GM12872 (cell line): ENCODE data around the gene SEMA7A.

Experiments used
- TF ChIP-seq, protein P1 (sequence below): IDR thresholded peaks from 3 replicates; pipeline ENCODE4 v1.5.1; 2011; ENCODE audit warnings: low read depth, mild to moderate bottlenecking, low read length, moderate library complexity; ENCODE audit not compliant: insufficient read depth

The SEMA7A gene

DNA sequence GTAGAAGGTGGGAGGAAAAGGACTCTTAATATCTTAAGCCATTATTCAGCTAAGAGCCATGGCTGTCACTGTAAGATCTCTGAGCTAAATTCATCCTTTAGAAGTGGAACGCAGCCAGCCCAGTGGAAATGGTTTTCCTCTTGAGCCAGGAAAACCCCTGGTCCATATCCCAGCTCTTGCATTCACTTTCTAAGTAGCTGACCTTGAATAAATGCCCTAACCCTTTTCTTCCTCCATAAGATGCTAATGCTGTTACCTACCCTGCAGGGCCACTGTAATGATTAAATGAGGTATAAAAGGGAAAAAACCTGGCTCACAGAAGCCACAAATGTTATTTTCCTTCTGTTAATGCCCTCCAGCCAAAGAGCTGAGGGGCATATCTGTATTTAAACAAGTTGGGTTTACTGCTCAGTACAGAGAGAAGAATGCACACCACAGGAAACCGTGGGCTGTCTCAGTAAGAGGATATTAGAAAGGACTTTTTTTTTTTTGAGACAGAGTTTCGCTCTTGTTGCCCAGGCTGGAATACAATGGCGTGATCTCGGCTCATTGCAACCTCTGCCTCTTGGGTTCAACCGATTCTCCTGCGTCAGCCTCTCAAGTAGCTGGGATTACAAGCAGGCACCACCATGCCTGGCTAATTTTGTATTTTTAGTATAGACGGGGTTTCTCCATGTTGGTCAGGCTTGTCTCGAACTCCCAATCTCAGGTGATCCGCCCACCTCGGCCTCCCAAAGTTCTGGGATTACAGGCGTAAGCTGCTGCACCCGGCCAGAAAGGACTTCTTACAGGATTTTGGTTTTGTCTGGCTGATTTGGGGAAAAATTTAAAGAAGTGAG lies 20.4 kb upstream of the SEMA7A start:
- TF ChIP-seq, protein P1, sequence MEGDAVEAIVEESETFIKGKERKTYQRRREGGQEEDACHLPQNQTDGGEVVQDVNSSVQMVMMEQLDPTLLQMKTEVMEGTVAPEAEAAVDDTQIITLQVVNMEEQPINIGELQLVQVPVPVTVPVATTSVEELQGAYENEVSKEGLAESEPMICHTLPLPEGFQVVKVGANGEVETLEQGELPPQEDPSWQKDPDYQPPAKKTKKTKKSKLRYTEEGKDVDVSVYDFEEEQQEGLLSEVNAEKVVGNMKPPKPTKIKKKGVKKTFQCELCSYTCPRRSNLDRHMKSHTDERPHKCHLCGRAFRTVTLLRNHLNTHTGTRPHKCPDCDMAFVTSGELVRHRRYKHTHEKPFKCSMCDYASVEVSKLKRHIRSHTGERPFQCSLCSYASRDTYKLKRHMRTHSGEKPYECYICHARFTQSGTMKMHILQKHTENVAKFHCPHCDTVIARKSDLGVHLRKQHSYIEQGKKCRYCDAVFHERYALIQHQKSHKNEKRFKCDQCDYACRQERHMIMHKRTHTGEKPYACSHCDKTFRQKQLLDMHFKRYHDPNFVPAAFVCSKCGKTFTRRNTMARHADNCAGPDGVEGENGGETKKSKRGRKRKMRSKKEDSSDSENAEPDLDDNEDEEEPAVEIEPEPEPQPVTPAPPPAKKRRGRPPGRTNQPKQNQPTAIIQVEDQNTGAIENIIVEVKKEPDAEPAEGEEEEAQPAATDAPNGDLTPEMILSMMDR, result no peak

DNA sequence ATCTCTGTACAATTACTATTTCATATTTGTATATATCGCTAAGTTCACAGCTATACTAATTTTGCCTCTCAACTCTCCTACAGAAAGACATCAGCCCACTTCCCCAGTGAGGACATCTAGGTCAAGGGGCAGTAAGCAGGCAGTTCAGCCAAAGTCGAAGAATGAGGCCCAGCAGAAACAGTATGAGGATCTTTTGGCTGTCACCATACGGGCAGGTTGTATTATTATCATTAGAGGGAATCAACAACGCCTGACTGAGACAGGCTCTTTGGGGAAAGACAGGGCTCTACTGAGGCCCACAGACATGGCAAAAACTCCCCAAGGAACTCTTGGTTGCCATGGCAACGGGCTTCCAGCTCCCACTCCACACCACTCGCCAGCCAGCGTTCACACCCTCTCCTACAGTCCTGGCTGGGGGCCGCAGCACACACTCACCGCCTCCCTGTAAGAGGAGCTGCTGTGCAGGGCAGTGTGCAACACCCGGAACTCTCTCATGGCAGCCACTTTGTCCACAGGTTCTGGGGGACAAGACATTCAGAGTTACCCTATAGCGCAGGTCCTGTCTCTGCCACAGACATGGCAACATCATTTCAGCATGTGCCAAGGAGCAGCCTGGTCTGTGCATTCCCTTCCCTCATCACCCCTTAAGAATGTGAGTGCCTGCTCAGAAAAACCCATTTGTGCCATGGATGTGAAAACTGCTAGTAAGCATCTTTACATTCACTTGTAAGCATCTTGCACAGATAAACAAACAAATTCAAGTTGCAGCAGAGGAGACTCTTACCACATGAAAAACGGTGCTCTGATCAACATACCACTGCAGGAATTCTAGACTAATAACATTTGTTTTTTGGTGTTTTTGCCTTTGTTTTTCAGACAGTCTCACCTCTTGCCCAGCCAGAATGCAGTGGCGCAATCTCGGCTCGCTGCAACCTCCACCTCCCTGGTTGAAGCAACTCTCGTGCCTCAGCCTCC lies 18.4 kb upstream of the SEMA7A start:
- TF ChIP-seq, protein P1, result no peak

DNA sequence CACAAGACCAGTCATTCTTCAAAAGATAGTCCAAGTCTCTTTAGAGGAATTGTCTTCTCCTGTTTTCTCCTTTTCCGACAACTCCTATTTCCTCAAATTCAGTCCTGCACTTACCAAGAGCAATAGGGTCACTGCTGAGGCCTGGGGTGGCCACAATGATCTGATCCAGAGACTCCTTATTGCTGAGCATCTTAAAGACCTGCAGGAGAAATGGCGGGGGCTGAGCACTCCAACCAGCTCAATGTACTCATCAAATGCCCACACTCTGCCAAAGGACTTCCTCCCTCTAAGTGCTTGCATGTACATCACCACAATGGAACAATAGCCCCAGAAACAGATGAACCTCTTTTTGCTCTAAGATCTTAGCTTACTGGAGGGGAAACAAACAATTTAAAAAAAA lies 17.6 kb upstream of the SEMA7A start:
- TF ChIP-seq, protein P1, result no peak

DNA sequence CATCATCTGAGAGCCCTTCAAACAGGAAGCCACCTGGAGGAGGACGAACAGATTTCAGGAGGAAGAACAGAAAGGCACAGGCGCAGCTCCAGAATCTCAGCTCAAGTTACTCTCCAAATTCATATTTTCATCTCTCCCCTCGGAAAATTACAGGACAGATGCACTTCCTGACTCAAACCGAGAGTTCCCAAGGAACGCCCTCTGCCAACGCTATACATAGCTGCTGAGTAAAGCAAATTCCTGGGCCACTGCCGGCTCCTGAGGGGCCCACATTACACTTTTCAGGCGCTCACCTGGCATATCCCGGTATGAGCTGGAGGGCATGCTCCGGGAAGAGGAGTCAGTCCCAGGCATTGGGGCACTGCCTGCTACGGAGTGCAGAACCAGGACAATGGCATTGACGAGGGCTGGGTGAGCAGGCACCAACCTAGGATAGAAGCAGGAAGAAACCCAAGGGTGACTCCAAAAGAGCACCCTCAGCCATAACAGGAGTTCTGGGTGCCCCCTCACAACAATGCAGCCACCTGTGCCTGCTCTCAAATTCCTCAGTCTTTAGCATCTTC lies 16.0 kb upstream of the SEMA7A start:
- TF ChIP-seq, protein P1, result no peak

DNA sequence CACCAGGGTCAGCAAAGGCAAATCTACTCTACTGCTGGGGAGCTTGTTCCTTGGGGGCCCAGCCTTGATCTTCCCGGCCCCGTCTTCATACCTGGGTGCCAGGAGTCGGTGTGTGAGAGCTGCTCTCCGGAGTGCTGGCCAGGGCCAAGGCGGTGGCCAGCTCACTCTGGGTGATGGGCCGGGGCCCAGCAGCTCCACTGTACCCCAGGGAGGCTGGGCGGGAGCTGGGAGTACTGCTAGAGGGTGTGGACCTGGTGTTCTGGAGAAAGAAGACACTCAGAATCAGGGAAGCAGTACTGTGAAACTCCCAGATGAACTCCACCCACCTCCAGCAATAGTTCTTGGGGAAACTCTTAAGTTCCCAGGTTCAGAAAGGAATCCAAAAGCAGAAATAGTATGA lies 15.3 kb upstream of the SEMA7A start:
- TF ChIP-seq, protein P1, result no peak

DNA sequence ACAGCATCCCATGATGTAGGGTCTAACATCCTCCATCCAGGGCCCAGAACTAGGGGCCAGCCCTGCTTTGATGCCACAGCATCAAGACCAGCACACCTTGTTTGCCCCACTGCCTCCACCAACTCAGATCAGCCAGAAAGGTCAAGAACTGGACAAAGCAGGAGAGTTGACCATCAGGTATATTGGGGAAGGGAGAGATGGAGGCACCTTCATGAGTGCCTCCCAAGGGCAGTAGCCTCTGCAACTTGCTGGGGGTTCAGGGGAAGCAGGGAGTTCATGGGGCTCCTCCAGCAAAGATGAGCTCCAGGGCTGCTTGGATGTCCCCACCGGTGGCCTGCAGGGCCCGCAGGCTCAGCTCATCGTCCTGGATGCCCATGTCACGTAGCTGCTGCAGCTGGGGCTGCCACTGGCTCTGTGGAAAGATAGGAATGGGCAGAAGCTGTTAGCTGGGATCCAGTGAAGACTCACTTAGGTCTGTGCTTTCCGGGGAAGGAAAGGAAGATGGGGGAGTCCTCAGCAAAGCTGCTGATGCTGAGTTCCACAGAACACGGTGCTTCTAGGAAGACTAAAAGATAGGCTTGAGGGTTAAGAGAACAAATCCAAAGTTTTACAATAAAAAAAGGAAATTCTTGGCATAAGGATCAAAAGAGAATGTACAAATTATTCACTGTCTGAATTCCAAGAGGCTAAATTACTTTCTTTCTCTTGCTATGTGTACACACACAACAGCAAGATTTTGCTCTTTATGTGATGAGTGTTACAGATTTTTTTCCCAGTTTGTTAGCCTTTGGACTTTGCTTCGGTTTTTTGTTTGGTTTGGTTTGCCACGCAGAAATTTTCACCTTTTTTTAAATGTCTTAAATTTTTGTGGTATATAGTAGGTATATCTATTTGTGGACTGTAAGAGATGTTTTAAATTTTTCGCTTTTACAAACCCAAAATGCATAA lies 12.3 kb upstream of the SEMA7A start:
- TF ChIP-seq, protein P1, result no peak
